GM12801 (cell line): ENCODE data around the gene SEC23B.

Experiments
- TF ChIP-seq, protein P1 (sequence below): IDR thresholded peaks from one replicate; pipeline ENCODE4 v1.5.1; 2011; ENCODE audit warnings: control low read depth; ENCODE audit not compliant: insufficient read length; ENCODE audit errors: extremely low read depth

The SEC23B gene

DNA sequence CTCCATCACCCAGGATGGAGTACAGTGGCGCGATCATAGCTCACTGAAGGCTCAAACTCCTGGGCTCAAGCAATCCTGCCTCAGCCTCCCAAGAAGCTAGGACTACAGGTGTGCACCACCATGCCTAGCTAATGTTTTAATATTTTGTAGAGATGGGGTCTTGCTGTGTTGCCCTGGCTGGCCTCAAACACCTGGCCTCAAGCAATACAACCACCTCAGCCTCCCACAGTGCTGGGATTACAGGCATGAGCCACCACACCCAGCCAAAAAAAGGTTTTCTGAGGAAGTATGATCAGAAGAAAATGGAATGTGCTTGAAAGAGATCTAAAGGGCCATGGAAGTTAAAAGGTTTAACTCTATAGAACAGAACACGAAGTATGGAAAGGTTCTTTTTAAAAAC lies 19.4 kb upstream of the SEC23B start:
- TF ChIP-seq, protein P1, sequence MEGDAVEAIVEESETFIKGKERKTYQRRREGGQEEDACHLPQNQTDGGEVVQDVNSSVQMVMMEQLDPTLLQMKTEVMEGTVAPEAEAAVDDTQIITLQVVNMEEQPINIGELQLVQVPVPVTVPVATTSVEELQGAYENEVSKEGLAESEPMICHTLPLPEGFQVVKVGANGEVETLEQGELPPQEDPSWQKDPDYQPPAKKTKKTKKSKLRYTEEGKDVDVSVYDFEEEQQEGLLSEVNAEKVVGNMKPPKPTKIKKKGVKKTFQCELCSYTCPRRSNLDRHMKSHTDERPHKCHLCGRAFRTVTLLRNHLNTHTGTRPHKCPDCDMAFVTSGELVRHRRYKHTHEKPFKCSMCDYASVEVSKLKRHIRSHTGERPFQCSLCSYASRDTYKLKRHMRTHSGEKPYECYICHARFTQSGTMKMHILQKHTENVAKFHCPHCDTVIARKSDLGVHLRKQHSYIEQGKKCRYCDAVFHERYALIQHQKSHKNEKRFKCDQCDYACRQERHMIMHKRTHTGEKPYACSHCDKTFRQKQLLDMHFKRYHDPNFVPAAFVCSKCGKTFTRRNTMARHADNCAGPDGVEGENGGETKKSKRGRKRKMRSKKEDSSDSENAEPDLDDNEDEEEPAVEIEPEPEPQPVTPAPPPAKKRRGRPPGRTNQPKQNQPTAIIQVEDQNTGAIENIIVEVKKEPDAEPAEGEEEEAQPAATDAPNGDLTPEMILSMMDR: no peak

DNA sequence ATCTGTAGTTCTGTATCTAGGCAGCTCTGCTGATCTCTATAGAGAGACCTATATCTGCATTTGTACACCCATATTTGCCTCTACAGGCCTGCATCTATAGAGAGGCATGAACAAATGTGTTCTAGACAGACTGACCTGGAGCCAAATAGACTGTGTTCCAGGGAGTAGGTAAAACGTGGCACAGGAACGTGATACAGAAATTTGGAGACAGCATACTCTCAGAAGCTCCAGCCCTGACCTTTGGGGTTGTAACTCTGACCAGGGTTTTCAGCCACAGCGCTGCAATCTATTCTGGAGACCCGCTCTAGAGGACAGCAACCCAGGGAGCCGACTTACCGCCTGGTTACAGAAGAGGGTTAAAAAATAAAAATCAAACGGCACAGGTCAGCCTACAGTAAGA lies 11.7 kb upstream of the SEC23B start:
- TF ChIP-seq, protein P1: no peak

DNA sequence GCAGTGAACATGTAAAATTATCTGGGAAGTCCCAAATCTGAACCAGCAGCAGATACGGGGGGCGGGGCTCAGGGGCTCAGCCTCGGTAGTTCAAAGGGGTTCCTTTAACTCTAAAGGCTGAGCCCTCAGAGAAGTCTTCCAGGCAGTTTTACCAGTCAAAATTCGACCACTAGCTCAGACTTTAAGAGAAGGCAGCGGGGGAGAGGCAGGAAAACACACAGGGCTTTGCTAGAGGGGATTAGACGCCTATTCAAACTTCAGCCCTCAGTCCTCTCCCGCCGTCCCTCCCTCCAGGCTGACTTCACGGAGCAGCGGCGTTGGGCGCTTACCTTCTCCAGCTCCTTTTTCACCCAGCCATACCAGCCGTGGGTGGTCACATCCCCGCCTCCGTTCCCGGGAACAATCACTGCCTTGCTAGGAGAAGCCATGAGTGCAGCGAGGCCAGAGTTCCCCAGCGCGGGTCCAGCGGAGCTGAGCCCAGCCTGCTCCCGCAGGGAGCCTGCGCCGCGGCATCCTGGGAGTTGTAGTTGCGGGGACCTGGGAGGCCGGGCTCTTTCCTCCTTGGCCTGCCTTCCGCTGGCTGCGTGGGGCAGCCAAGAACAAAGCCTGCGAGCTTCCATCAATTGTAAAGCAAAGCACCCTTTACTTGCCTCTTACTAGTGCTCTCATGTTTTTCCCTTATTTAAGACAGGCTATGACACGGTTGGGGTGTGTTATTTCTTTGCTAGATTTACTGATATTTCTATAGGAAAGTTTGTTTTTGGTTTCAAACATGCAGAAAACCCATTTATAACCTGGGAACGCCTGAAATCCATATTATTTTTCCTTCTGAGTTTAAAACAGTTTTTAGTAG lies 10.8 kb upstream of the SEC23B start, which contains the start of gene RBBP9:
TSS of gene RBBP9 (minus strand) at position 486 of the 853 bp plus-strand sequence. CDS start at position 428, 58 bp downstream.
- TF ChIP-seq, protein P1: no peak

DNA sequence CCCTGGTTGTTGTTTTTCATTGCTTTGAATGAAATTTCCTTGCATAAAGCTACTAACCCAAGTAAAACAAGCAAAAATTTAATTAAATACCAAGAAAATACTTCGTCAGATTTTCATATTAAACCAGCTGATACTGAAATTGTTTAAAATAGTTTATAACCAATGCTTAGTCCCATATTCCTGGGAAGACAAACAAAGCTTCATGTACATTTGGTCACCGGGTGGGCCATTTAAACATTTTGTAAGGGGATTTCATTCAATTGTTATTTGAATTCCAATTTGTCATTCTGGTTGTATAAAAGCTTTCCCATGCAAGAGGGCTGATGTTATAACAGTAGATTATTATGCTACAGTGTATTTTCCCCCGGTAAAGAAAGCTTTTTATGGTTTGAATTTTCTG lies 10.1 kb upstream of the SEC23B start:
- TF ChIP-seq, protein P1: no peak

DNA sequence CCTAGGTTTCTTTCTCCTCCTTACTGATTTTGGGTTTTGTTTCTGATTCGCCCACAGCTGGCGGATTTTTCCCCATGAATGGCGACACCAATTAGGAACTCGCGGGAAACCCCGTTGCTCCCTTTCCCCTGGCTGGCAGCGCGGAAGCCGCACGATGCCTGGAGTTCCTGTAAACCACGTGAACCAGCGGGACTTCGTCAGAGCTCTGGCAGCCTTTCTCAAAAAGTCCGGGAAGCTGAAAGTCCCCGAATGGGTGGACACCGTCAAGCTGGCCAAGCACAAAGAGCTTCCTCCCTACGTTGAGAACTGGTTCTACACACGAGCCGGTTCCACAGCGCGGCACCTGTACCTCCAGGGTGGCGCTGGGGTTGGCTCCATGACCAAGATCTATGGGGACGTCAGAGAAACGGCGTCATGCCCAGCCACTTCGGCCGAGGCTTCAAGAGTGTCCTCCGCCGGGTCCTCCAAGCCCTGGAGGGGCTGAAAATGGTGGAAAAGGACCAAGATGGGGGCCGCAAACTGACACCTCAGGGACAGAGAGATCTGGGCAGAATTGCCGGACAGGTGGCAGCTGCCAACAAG lies 3.2 kb upstream of the SEC23B start:
- TF ChIP-seq, protein P1: no peak

- TF ChIP-seq, protein P1: no peak
Measured at GRCh38 chr20:18506744-18507143, 996 bp upstream of the SEC23B start.

GRCh38 chr20:18511571-18511970 lies 3.8 kb downstream of the SEC23B start:
- TF ChIP-seq, protein P1: no peak
